TTC549 (cell line): ENCODE results near the gene CENPP.

ENCODE experiments used
- FAIRE-seq: peaks from 2 replicates; lab custom pipeline; 2012; peaks lifted over from hg19 to GRCh38; lab: Jason Lieb, UNC

CENPP gene

DNA sequence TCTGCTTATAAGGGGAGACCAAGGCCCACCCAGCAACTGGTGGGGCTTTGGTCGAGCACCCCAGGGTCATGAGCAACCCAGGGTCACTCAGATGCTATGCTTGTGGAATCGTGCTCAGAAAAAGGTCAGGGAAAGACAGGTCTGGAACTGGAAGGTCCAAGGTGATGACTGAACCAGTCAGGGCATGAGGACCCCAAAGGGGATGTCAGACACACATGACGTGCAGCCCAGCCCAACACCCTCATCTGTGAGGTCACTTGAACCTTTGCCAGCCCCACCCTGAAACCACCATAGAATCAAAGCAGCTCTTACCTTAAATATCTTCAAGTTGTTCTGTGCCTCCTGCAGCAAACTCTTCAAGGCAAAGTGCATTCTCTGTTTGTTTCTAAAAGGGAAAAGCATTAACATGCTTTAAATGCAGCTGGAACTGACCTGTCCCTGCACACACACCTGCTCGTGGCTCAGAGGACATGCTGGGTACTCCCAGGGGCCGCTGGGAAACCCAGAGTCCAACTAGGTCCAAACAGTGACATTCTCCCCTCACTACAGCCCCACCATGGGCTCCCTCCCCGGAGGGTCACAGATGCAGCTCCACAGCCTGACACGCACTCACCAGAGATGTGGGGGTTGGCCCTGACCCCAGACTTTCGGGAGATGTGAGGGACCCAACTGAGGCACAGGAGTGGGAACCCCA is 314.8 kb downstream of the CENPP start:
- FAIRE-seq = no peak

DNA sequence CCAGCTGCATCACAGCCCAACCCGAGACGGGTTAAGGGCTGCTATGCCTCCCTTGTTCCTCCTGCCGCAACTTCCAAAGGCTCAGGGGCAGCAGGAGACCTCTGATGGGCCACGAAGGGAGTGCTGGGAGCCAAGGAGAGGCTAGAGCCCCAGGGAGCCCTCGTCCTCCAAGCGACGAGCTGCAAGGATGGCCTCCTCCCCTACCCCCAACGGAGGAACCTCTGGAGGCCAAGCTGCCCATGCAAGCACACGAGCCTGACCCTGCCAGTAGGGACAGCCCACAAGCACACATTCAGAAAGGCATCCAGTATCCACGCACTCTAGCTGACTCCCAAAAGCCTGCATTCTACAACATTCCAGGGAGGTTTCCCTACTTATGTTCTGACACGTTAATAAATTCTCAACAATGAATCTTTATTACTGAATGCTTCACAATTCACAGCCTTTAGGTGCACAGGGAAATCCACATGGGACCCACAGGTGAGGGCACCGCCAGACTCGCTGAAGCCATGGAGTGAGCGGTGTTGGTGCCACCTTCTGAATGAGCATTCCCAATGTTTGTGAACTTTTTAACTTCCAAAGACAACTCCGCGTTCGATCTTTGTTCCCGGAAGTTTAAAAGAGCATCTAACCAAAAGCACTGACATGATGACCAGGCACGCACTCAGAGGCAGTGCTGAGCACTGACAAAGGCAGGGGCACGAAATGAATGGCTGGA is 315.5 kb downstream of the CENPP start:
- FAIRE-seq = no peak

DNA sequence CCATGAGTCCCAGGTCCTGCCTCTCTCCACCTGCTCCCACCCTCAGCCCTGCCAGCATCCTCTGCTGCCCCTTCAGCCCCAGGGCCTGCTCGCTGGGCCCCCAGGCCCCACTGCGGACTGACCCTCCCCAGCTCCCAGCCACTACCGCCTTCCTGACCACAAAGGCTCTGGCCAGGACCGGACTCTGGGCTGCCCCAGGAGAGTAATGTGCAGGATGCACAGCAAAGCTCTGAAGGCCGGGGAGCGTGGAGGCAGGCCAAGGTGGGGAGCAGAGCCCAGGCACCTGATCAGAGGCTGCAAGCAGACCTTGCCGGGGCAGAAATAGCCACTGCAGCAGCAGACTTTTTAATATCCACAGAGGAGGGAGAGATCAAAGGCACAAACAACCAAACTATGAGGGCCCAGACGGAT is 316.3 kb downstream of the CENPP start:
- FAIRE-seq = no peak

DNA sequence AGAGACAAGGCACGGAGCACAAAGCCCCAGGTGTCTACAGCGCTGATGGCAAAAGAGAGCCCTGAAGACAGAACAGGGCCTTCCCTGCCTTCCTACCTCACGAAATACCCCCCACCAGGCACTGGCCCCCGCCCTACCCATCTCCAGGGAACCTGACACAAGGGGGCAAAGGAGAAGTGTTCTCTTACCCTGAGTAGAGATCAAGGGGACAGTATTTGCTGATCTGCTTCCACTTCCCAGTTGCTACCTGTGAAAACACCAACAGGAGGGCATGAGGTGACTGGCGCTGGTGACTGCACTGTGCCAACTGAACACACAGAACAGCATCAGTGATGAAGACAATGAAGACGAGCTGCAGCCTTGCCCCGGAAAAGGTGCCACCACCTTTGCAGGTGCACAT is 316.8 kb downstream of the CENPP start:
- FAIRE-seq = no peak

DNA sequence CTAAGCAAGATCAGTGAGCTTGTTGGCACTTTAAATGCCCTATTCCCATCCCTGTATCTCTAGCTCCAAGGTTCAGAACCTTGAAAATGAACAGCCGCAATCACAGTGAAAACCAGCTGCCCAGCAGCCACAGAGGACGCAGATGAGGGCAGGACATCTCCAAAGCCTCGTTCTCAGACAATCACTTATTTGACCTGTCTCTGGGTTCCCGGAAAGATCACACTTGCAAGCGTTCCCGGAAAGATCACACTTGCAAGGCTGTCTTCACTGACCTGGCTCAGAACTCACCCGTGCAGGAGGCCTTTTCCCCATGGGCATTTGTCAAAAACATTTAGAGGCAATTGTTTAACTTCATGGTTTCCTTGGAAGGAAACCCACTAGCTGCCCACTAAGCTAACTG is 318.5 kb downstream of the CENPP start:
- no peak for FAIRE-seq

DNA sequence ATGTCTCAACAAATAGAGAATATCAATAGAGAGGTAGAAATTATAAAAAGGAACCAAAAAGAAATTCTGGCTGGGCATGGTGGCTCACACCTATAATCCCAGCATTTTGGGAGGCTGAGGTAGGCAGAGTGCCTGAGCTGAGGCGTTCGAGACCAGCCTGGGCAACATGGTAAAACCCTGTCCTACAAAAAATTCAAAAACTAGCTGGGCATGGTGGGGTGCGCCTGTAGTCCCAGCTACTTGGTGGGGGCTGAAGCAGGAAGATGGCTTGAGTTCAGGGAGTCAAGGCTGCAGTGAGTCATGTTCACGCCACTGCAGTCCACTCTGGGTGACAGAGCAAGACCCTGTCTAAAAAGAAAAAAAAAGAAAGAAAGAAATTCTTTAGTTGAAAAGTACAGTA is 319.3 kb downstream of the CENPP start:
- FAIRE-seq = no peak

DNA sequence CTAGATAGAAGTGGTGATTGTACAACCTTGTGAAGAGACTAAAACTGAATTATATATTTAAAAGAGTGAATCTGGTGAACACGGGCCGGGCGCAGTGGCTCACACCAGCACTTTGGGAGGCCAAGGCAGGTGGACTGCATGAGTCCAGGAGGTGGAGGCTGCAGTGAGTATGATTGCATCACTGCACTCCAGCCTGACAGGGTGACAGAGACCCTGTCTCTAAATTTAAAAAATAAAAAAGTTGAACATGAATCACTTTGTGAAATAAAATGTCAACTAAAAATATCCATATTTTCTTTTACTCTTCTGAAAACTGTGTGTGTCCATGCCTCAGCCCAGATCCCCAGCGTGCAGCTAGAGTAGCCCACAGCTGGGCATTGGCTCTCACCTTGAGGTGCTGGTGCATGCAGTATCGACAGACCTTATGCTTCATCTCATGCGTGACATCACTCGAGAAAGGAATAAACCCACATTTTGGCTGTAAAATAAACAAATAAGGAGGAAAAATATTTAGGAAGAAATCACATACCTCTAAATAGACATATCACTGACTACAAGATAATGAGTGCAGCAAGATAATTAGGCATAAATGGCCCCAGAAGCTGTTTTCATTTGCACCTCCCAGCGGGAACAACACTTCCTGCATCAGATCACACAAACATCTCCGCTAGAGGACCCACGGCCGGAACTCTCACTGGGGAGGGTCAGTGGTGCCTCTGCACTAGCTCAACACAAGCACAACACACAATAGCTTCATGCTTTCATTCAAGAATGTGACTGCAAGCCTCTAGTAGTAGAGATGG is 322.1 kb downstream of the CENPP start:
- no peak for FAIRE-seq

DNA sequence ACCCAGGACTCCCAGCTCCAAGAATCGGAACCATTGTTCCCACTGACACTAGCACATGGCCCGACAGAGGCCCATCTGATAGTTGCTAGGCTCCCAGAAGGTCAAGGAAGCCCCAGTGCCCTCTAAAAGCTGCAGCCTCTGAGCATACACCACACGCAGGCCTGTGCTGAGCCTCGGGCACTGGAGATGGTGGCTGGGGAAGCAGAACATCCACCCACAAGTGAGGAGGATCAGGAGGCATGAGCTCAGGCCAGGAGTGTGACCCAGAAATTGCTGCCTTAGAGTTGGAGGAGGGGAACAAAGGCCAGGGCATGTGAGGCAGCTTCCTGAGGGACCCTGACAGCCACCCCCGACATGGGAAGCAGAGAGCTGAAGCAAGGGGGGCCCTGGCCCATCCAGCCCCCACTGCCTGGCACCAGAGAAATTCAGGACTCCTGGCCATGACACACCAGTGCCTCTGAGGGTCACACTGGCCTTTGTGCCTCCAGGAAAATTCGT is 322.8 kb downstream of the CENPP start:
- no peak for FAIRE-seq

DNA sequence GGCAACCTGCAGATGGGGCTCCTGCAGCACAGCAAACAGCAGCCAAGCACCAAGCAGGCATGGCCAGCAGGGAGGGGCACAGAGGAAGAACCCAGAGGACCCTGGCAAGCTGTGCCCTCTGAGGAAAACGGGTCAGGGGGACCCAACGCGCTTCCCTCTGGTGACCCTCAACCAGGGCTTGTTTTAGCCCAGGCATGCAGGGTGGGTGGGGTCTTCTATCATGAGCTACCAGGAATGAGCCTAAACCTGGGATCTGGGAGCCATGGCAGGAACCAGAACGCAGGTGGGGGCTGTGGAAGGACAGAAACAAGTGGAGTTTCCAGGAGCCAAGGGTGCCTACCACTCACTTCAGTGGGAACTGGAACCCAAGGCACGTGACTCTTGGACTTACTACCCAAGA is 323.3 kb downstream of the CENPP start:
- no peak for FAIRE-seq

DNA sequence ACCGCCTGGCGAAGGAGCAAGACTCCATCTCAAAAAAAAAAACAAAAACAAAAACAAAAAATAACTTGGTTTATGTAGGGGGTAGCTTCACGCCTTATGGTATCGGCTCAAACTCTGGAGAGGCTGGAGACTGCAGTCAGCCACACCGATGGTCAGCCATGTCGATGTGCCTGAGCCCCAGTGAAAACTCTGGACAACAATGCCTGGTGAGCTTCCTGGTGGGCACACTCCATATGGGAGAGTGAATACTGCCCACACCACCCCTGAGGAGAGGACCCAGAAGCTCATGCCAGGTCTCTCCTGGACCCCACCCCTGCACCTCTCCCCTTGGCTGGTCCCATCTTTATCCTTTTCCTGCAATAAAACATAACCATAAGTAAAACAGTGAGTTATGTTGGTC is 324.5 kb downstream of the CENPP start:
- no peak for FAIRE-seq

DNA sequence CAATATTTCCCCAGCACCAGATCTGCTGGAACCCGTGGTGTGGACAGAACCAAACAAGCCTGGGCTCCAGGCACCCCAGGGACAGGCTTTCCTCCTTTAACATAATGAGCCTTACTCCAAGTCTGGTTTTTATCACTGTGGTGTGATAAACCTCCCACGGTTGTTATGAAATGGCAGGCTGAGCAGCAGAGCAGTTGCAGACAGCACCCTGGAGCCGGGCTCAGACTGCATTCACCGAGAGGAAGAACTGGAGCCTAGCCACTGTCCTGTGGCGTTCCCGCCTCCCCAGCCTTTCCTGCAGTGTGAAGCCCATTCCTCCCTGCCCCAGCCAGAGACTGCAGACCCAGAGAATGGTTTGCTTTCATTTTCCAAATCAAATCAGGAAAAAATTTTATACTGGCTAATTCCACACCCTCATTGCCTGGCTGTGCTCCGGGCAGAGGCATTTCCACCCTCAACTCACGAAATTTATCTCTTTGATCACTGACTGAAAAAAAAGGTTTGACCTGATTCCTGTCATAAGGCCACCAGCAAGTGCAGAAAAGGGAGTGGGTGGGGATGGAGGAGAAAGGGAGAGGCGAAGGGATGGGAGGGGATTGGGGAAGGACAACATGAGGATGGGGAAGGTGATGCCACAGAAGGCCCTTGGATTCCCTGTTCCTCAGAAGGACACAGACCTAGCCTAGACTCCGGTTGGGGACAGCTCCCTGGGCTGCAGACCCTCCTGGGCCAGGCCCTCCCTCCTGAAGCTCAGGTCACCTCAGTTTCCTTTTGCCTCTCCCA is 325.3 kb downstream of the CENPP start:
- FAIRE-seq = no peak

DNA sequence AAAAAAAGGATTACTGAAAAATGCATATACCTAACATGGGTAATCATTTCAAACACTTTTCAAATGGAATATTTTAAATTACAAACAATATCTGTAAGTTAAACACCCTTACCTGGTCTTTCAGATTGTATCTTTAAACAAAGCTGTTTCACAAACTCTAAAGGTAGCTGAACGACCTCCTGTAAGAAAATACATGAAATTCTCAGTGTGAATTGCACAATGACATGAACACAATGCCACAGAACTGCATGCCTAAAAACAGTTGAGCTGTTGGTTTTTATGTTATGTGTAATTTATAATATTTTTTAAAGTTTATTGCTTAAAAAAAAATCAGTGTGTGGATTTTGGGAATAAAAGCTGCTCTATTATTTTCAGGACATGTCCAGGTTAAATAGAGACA is 326.7 kb downstream of the CENPP start:
- FAIRE-seq = no peak

DNA sequence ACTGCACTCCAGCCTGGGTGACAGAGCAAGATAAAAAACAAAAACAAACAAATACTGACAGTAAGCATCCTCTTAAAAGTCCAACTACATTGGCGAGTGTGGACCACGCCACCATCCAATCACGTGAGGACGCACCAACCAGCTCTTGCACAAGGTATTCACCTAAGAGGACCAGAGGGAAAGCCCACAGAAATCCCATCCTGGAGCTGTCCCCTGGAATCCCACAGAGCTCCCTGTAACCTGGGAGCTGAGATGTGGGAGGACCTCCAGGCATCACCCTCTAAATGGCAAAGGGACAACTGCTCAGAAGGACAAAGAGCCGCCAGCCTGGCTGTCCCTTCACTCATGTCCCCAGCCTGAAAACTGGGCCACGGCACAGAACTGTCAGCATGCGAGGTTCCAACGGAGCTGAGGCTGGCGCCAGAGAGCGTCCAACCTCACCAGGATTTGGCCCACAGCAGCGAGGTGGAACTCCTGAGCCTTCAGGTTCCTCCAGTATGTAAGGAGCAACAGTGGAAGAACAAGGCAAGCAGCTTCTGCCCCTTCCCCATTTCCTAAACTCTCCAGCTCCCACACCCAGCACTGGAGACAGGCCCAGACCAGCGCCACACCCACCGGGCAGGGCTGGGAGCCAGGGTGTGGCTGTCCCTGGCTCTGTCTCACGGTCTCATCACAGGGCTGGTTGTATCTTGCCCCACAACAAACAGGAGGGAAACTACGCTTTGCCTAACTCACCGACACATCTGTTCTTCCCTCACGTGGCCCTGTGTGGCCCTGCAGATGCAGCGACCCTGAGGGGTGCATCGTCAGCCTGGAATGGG is 328.9 kb downstream of the CENPP start:
- FAIRE-seq = no peak

DNA sequence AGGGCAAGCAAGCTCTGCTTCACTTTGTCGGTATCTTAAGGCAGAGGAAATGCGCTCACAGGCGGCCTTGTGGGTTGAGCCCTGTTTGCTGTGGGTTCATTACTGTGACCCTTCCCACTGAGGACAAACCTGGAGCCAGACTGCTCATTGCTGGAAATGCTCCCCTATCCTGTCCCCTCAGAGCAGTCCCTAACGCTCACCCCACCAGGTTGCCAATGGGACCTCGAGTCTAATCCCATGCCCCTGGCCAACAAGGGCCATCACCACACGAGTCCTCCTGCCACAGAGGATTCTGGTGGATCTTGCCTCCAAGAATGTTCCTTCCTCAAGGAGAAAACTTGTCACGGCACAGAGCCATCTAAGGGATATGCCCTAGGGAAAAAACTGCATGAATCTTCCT is 329.6 kb downstream of the CENPP start:
- no peak for FAIRE-seq

DNA sequence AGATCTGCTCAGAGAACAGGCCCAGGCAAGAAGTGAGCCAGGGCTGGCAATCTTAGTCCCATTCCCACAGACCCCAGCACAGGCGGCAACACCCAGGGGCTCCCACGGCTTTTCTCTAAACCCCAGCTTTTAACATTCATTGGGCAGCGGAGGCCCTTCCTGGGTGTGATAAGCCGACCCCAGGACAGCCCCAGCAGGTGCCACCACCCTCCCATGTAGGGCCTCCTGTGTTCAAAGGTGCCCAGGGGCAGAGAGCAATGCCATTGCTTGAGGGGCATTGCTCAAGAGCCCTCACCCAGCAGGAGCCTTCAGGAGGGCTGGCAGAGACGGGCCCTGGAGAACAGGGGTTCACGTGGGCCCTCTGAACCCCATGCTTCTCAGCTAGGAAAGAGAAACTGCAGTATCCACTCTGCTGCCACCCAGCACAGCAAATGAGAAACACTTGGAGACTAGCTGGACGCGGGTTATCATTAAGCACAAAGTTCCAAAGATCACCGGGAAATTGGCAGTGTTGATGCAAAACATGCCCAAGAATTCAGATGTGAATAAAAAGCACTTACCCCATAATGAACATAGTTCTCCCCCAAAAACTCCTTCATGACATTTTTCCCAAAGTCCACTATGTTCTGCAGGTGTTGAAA is 330.3 kb downstream of the CENPP start:
- FAIRE-seq = no peak

DNA sequence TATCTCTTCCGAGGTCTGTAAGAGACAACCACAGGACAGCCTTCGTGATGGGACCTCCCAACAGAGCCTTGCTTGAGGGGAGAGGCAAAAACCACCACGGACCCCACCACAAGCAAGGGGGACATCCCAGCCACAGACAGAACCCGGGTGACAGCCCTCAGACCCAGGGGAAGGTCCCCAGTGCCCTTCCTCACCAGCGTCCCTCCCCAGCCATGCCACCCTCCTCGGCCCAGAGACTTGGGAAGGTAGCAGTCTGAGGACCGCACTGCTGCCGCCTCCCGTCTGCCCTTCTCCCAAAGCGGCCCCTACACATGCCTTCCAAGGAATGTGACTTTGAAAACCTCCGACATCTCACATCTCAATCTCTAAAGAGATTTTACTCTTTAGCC is 330.8 kb downstream of the CENPP start:
- FAIRE-seq = no peak

DNA sequence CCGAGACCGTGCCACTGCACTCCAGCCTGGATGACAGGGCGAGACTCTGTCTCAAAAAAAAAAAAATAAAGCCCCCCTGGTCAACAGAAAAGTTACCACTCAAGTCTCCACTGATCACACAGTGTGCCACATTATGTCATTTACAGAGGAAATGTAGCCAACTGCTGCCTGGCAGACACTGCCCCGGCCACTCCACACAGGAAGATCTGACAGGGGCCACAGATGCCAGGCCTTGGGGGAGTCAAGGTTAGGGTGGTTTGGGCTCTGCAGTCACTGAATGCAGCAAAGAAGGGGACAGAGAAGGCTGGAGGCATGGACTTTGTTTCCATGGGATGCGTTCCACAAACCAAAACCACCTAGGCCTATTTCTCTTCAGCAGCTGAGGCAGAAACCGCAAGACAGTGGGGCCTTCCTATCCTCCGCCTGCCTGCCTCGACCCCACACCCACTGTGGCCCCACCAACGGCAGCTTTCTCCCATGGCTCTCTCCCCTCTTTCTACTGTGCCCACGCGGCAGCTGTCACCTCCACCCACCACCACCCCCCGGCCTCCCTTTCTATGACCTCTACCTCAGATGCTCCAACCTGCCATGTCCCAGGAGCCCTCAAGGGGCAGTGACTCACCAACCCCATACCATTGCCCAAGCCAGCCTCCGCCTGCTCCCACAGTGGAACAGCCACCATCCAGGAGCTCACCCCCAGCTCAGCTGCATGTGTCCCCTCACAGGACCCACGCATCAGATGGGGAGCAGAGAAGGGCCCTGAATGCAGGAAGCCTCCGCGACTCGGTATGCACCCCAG is 331.7 kb downstream of the CENPP start:
- FAIRE-seq = no peak

DNA sequence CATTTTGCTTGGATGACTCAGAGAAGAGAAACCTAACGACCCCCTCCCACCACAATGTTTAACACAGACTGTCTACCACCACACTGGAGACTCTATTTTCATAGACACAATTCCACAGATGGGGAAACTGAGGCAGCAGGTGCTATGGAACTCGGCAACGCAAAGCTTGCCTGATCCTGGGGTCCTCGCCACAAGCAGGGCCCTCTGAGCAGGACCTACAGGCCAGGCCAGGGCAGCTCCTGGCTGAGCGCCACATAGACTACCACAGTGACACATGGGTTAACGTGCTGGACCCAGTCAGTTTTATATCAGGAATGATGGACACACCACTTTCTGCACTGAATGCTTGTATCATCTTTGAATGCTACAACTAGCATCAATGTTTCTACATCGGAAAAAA is 332.4 kb downstream of the CENPP start:
- FAIRE-seq = no peak

DNA sequence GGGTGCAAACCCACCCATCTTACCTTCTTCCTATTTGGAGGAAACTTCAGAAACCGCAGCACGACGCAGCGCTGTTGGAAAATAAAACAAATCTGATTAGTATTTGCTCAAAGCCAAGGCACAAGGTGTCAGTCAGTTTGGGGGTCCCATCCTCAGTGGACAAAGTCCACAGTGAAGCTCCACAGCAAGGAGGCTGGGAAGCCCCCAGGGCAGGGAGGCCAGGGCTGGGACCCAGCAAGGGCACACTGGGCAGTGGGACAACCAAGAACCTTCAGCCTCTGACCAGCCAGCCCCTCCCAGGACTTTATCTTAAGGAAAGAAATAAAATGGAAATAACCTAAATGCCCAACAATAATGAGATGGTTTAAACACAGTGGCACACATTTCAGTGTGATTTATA is 332.9 kb downstream of the CENPP start:
- FAIRE-seq = no peak

DNA sequence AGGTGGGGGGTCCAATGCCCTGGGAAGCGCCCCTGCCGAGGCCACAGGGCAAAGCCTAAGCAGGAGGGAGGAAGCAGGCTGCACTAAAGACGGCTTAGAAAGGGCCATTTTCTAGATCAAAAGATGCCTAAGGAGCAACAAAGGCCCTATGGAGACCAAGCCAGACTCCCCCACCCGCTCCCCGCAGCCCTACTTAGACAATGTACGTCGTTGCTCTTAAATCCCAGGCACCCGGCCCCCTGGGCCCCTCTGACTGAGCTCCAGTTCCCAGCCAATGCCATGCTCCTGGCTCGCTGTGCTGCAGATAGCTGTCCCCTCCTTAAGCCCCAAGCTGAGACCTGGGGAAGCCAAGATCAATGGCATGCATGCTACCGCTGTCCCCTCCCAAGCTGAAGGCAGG is 333.8 kb downstream of the CENPP start:
- FAIRE-seq = no peak
